Adrenal gland (tissue), 12 donors: Measurements from ENCODE around the gene IRF8. TPM values are rescaled to one million over a fixed set of nuclear protein-coding genes. Genes with fewer than 3 reads are reported as not detected.

Source experiments
- DNase-seq, 7 donors: peaks; one replicate each; pipeline ENCODE4 v3.0.0-alpha.2; 2019 to 2020
- H3K27ac ChIP-seq, 5 donors: fragments of 200-600 bp; sonication (generic) in 4 of 5; 1 replicate in 3 of 5; 2 replicates in 2 of 5; pipeline versions ENCODE4 v1.5.1 to v1.8.0; 2016 to 2020; ENCODE audit warnings: mild to moderate bottlenecking in 1 of 5
- H3K27me3 ChIP-seq: fragments of 200-600 bp; 2 replicates; pipeline ENCODE4 v1.8.0; 2021
- H3K36me3 ChIP-seq, 2 donors: fragments of 200-600 bp; replicated peaks in 1 of 2; 1 replicate in 1 of 2; 2 replicates in 1 of 2; pipeline versions ENCODE4 v1.5.1 to v1.8.0; 2018 to 2022
- H3K4me1 ChIP-seq, 2 donors: fragments of 200-600 bp; replicated peaks in 1 of 2; 1 replicate in 1 of 2; 2 replicates in 1 of 2; pipeline versions ENCODE4 v1.5.1 to v1.8.0; 2018 to 2021
- H3K4me3 ChIP-seq, 4 donors: fragments of 200-600 bp; sonication (generic) in 3 of 4; one replicate each; pipeline ENCODE4 v1.5.1; 2016 to 2018
- H3K9me3 ChIP-seq, 3 donors: fragments of 200-600 bp; sonication (generic) in 1 of 3; replicated peaks in 1 of 3; 1 replicate in 2 of 3; 2 replicates in 1 of 3; pipeline versions ENCODE4 v1.5.1 to v1.8.0; 2016 to 2021
- CTCF ChIP-seq, 6 experiments: fragments of 450-650 bp in 4 of 6; fragments of 200-600 bp in 2 of 6; sonication (generic) in 1 of 6; IDR thresholded peaks; 1 replicate in 5 of 6; 2 replicates in 1 of 6; pipeline versions ENCODE4 v1.5.1 to v1.8.0; 2016 to 2021; ENCODE audit warnings: antibody characterized with exemption in 6 of 6, mild to moderate bottlenecking in 2 of 6, moderate library complexity in 1 of 6
- POLR2A ChIP-seq, 2 donors: fragments of 450-650 bp; IDR thresholded peaks; one replicate each; pipeline ENCODE4 v1.6.1; 2017; ENCODE audit warnings: antibody characterized with exemption in 2 of 2, mild to moderate bottlenecking in 2 of 2, moderate library complexity in 1 of 2
- WGBS, 4 donors: extraction: QIAGEN DNeasy Blood & Tissue Kit in 2 of 4; methylation state at CpG; one replicate each; pipeline versions ENCODE4 v1.1.5 to v1.1.7; 2013 to 2017; 5-methylcytosine and 5-hydroxymethylcytosine counted together
- intact Hi-C, 2 donors: fragments of 100-400 bp; cut with DNase I; formaldehyde crosslinking; loops; one replicate each; pipeline versions ENCODE4 v1.14.1 to v1.15.0; 2022 to 2023
- polyA plus RNA-seq, 3 donors: library from polyadenylated mRNA; stranded (reverse); fragments of 200-250 nt in 2 of 3; fragments of 350-450 nt in 1 of 3; fragmentation: Illumina TruSeq in 1 of 3; extraction: RNeasy Lipid Tissue Mini Kit (QIAGEN cat#74804) in 1 of 3; gene quantifications; one replicate each; pipeline ENCODE4 v1.2.3, GENCODE V29; 2013 to 2014
- total RNA-seq, 9 donors: library from RNA; depleted of rRNA in 4 of 9; stranded (reverse); fragments of >200 nt in 4 of 9; fragments of 120-200 nt in 1 of 9; fragmentation: NEBNext Ultra II Directional in 1 of 9; extraction: Animal tissue kit (Norgen Biotek cat#: 25700) in 1 of 9; gene quantifications; one replicate each; pipeline versions ENCODE4 v1.1.0 to v1.2.4, GENCODE V29; 2013 to 2023
- donor health status: healthy with polysubstance abuse.
- donor health status: Bipolar disorder and iron deficiency.
- donor health status: DM: yes; HTN: yes; CAD: no.
- donor health status: DM: no; HTN: no; CAD: no.
- donor health status: DM: no; HTN: no; CAD: no.
- donor health status: DM: yes; HTN: yes; CAD: no.

Gene IRF8
- total and polyA plus RNA-seq, 12 donors = 3.4 to 40.1 (median 16.3) TPM

DNA sequence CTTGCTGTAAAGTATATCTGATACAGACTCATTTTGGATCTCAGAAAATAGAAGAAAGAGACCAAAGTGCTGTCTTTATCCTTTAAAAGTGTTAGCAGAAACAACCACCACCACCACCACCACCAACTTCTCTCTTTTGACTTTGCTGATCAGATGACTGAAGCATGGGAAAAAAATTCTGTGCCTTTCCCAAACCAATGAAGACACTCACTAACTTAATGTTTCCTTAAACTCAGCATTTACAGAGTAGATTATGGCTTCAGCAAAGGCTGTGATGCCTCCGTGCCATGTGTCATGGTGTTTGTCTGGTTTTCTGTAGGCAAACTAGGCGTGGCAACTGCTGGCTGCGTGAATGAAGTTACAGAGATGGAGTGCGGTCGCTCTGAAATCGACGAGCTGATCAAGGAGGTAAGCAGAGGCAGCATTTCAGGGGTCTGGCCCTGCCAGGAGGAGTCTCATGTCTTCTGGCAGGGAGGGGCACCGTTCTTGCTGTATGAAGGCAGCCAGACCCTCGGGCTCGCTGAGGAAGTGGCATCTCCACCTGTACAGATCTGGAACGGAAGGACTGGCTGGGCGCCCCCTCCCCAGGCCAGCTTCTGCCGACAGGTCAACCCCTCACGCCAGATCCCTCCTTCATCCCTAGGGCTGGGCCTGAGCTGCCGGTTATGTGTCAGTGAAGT, 12.4 kb downstream of the IRF8 start:
- peak overlapping the region in 3 of 5 donors; percentile 19 to 83 (median 45) for H3K27ac ChIP-seq
- H3K4me1 ChIP-seq = peaks cover 7 to 28% of the 10 kb centered on the region in 2 donors
- no peaks in the 10 kb centered on the region for H3K36me3 ChIP-seq
- H3K4me3 ChIP-seq = no peak overlapping the region
- no peak for DNase-seq
- TF ChIP-seq POLR2A (IDR thresholded peaks at IDR 0.05) (no peak), CTCF (IDR thresholded peaks at IDR 0.05) (no peak)
- WGBS, 4 donors = 81 to 87% (median 83%) methylated on average over 9 to 15 of the region's 15 CpGs
- intact Hi-C loops = no loop called here
- H3K27me3 ChIP-seq = no peaks in the 10 kb centered on the region
- no peaks in the 10 kb centered on the region for H3K9me3 ChIP-seq

GRCh38 chr16:85912211-85912974, 13.4 kb downstream of the IRF8 start:
- Histone ChIP-seq H3K36me3 (no peaks in the 10 kb centered on the region), H3K27ac (peak overlapping the region in 3 of 5 donors; percentile 19 to 83 (median 45)), H3K4me1 (peaks cover 7 to 28% of the 10 kb centered on the region in 2 donors), H3K27me3 (no peaks in the 10 kb centered on the region), H3K4me3 (no peak overlapping the region), H3K9me3 (no peaks in the 10 kb centered on the region)
- WGBS, 4 donors = 36 to 47% (median 42%) methylated on average over 13 of the region's 13 CpGs
- TF ChIP-seq POLR2A (IDR thresholded peaks at IDR 0.05) (no peak), CTCF (IDR thresholded peaks at IDR 0.05) (no peak)
- intact Hi-C loops = no loop called here
- DNase-seq = peak in 6 of 7 donors; percentile 36 to 82 (median 64)

DNA sequence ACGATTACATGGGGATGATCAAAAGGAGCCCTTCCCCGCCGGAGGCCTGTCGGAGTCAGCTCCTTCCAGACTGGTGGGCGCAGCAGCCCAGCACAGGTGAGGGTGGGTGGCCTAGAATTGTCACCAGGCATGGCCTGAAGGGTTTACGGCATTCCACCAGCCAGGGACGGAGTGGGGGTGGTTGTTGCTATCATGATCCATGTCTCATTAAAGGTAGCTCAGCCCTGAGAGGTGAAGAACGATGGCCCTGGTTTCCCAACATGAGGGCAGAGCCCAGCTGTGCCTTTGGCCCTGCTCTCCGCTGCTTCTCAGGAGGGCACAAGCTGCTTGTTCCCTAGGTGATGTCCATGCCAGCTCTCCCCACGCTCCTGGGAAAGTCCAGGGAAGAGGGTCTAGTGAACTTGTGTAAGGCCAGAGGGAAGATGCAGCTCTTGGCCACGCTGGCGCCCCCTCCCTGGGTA, 14.2 kb downstream of the IRF8 start:
- Histone ChIP-seq H3K4me1 (peaks cover 7 to 28% of the 10 kb centered on the region in 2 donors), H3K27ac (peak overlapping the region in 2 of 5 donors; percentile 34 to 83), H3K36me3 (no peaks in the 10 kb centered on the region), H3K27me3 (no peaks in the 10 kb centered on the region), H3K4me3 (no peak overlapping the region), H3K9me3 (no peaks in the 10 kb centered on the region)
- TF ChIP-seq CTCF (IDR thresholded peaks at IDR 0.05) (no peak), POLR2A (IDR thresholded peaks at IDR 0.05) (no peak)
- WGBS, 4 donors = 79 to 92% (median 84%) methylated on average over 9 to 12 of the region's 12 CpGs
- DNase-seq = no peak
- intact Hi-C loops = no loop called here

DNA sequence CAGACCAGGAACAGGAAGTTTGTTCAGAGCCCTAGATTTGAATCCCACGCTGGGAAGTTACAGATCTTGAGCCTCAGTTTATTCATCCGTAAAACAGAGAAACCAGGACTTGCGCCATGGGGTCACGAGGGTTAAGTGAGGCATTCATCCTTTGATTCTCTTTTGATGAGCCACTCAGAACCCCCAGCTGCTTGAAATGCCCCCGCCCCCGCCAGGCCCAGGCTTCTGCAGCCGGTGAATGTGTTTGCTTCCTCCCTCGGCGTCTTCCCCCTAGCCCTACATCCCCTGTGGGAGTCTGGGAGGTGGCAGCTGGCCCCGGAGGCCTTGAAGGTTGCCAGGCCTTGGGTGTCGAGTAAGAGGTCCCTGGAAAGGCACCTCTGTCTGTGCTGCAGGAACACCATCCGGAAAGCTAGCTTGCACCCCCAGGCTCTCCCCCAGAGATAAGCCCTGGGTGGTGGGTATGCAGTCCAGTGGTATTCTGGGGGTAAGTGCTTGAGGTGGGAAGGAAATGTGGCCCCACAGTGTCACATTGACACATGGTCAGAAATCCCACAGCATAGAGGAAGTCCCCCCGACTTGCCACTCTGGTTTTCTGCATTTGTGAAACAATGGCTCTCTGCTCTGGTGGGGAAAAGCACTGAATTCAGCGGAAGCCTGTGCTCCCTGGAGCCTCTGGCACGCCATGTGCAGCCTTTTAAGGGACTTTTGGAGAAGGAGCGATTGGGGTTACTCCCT, 14.9 kb downstream of the IRF8 start:
- TF ChIP-seq POLR2A (IDR thresholded peaks at IDR 0.05) = no peak
- TF ChIP-seq CTCF (IDR thresholded peaks at IDR 0.05) = no peak
- intact Hi-C loops = no loop called here
- H3K4me1 ChIP-seq = peaks cover 7 to 28% of the 10 kb centered on the region in 2 donors
- no peaks in the 10 kb centered on the region for H3K27me3 ChIP-seq
- 69 to 86% (median 75%) methylated on average over 9 to 16 of the region's 16 CpGs for WGBS, 4 donors
- peaks cover 0 to 6% of the 10 kb centered on the region in 2 donors for H3K36me3 ChIP-seq
- no peak for DNase-seq
- no peaks in the 10 kb centered on the region for H3K9me3 ChIP-seq
- H3K27ac ChIP-seq = peak overlapping the region in 1 of 5 donors; percentile 83
- no peak overlapping the region for H3K4me3 ChIP-seq
